ENCODE results near the gene SPINK1.
"Not testable (repeated sequence)": the region's sequence is repeated elsewhere in the genome, so short reads cannot be mapped to it uniquely, and the experiment has no call there.

SPINK1 gene

GRCh38 chr5:147813696-147814095, 17.8 kb downstream of the SPINK1 start:
- no peak overlapping the region for H3K18ac ChIP-seq (ENCODE audit: low read length)
- no peak overlapping the region for H2AK5ac ChIP-seq (ENCODE audit: low read length)
- H3K79me1 ChIP-seq (ENCODE audit: low read length) = no peaks in the 10 kb centered on the region
- H3K56ac ChIP-seq (ENCODE audit: low read length) = no peak overlapping the region
- H3K23ac ChIP-seq (ENCODE audit: low read length) = no peak overlapping the region
- no peaks in the 10 kb centered on the region for H3K79me2 ChIP-seq (ENCODE audit: control insufficient read depth, insufficient read depth, low read length)
- no peak overlapping the region for H3K9ac ChIP-seq (ENCODE audit: low read length)
- no peak overlapping the region for H2BK15ac ChIP-seq (replicated peaks; ENCODE audit: low read depth)
- H3K4me3 ChIP-seq (ENCODE audit: low read length) = no peak overlapping the region
- no peak overlapping the region for H4K5ac ChIP-seq (ENCODE audit: low read length)
- no peak overlapping the region for H2BK120ac ChIP-seq (ENCODE audit: low read depth, low read length)
- H3K4me1 ChIP-seq (ENCODE audit: control insufficient read depth, low read depth, low read length) = no peaks in the 10 kb centered on the region
- no CpG with 5 or more reads among the region's 1 CpG for WGBS (ENCODE audit: extremely low coverage, insufficient coverage, low lambda C conversion rate)
- H3K27me3 ChIP-seq (ENCODE audit: insufficient read depth, low read length, poor library complexity) = no peaks in the 10 kb centered on the region
- no peak overlapping the region for H4K8ac ChIP-seq (ENCODE audit: low read depth, low read length)
- no peaks in the 10 kb centered on the region for H3K36me3 ChIP-seq (ENCODE audit: control insufficient read depth, insufficient read depth, low read length)
- DNase-seq = no peak
- no peak overlapping the region for H3K4me2 ChIP-seq (ENCODE audit: low read length)
- no peak overlapping the region for H2BK5ac ChIP-seq (ENCODE audit: low read length)
- H3K4ac ChIP-seq (ENCODE audit: low read depth, low read length) = no peak overlapping the region
- H3K27ac ChIP-seq (ENCODE audit: low read depth, low read length) = no peak overlapping the region

- Histone ChIP-seq H3K4me3 (ENCODE audit: low read length) (no peak overlapping the region), H3K56ac (ENCODE audit: low read length) (no peak overlapping the region), H2BK15ac (replicated peaks; ENCODE audit: low read depth) (no peak overlapping the region), H3K4ac (ENCODE audit: low read depth, low read length) (no peak overlapping the region), H3K27me3 (ENCODE audit: insufficient read depth, low read length, poor library complexity) (no peaks in the 10 kb centered on the region), H3K23ac (ENCODE audit: low read length) (no peak overlapping the region), H2BK5ac (ENCODE audit: low read length) (no peak overlapping the region), H4K8ac (ENCODE audit: low read depth, low read length) (no peak overlapping the region), H3K4me2 (ENCODE audit: low read length) (no peak overlapping the region), H3K27ac (ENCODE audit: low read depth, low read length) (no peak overlapping the region), H3K79me2 (ENCODE audit: control insufficient read depth, insufficient read depth, low read length) (no peaks in the 10 kb centered on the region), H2AK5ac (ENCODE audit: low read length) (no peak overlapping the region), H3K36me3 (ENCODE audit: control insufficient read depth, insufficient read depth, low read length) (no peaks in the 10 kb centered on the region), H3K4me1 (ENCODE audit: control insufficient read depth, low read depth, low read length) (no peaks in the 10 kb centered on the region), H3K79me1 (ENCODE audit: low read length) (no peaks in the 10 kb centered on the region), H3K9ac (ENCODE audit: low read length) (no peak overlapping the region), H2BK120ac (ENCODE audit: low read depth, low read length) (peak overlapping the region; percentile 45), H3K18ac (ENCODE audit: low read length) (no peak overlapping the region), H4K5ac (ENCODE audit: low read length) (no peak overlapping the region)
- peak; percentile 54 for DNase-seq
- no CpG with 5 or more reads among the region's 5 CpGs for WGBS (ENCODE audit: extremely low coverage, insufficient coverage, low lambda C conversion rate)
These were observed 21.4 kb downstream of the SPINK1 start for GRCh38 chr5:147809830-147810666.

GRCh38 chr5:147805030-147805454, 26.4 kb downstream of the SPINK1 start:
- H4K8ac ChIP-seq (ENCODE audit: low read depth, low read length) = no peak overlapping the region
- H3K36me3 ChIP-seq (ENCODE audit: control insufficient read depth, insufficient read depth, low read length) = no peaks in the 10 kb centered on the region
- no peak overlapping the region for H2BK5ac ChIP-seq (ENCODE audit: low read length)
- DNase-seq = no peak
- no peaks in the 10 kb centered on the region for H3K27me3 ChIP-seq (ENCODE audit: insufficient read depth, low read length, poor library complexity)
- no peak overlapping the region for H3K4me2 ChIP-seq (ENCODE audit: low read length)
- H3K4me1 ChIP-seq (ENCODE audit: control insufficient read depth, low read depth, low read length) = no peaks in the 10 kb centered on the region
- H3K4ac ChIP-seq (ENCODE audit: low read depth, low read length) = no peak overlapping the region
- H3K79me2 ChIP-seq (ENCODE audit: control insufficient read depth, insufficient read depth, low read length) = no peaks in the 10 kb centered on the region
- no peaks in the 10 kb centered on the region for H3K79me1 ChIP-seq (ENCODE audit: low read length)
- H2AK5ac ChIP-seq (ENCODE audit: low read length) = no peak overlapping the region
- no peak overlapping the region for H3K23ac ChIP-seq (ENCODE audit: low read length)
- no peak overlapping the region for H3K56ac ChIP-seq (ENCODE audit: low read length)
- H3K9ac ChIP-seq (ENCODE audit: low read length) = no peak overlapping the region
- no peak overlapping the region for H3K18ac ChIP-seq (ENCODE audit: low read length)
- no peak overlapping the region for H2BK15ac ChIP-seq (replicated peaks; ENCODE audit: low read depth)
- no peak overlapping the region for H4K5ac ChIP-seq (ENCODE audit: low read length)
- WGBS (ENCODE audit: extremely low coverage, insufficient coverage, low lambda C conversion rate) = no CpG with 5 or more reads among the region's 6 CpGs
- H2BK120ac ChIP-seq (ENCODE audit: low read depth, low read length) = no peak overlapping the region
- H3K4me3 ChIP-seq (ENCODE audit: low read length) = no peak overlapping the region
- H3K27ac ChIP-seq (ENCODE audit: low read depth, low read length) = no peak overlapping the region

- Histone ChIP-seq H3K36me3 (ENCODE audit: control insufficient read depth, insufficient read depth, low read length) (no peaks in the 10 kb centered on the region), H3K18ac (ENCODE audit: low read length) (no peak overlapping the region), H3K4me2 (ENCODE audit: low read length) (no peak overlapping the region), H3K4me1 (ENCODE audit: control insufficient read depth, low read depth, low read length) (no peaks in the 10 kb centered on the region), H3K23ac (ENCODE audit: low read length) (no peak overlapping the region), H2BK5ac (ENCODE audit: low read length) (no peak overlapping the region), H3K27me3 (ENCODE audit: insufficient read depth, low read length, poor library complexity) (no peaks in the 10 kb centered on the region), H3K9ac (ENCODE audit: low read length) (no peak overlapping the region), H2AK5ac (ENCODE audit: low read length) (no peak overlapping the region), H3K4ac (ENCODE audit: low read depth, low read length) (no peak overlapping the region), H4K8ac (ENCODE audit: low read depth, low read length) (no peak overlapping the region), H3K27ac (ENCODE audit: low read depth, low read length) (no peak overlapping the region), H3K79me1 (ENCODE audit: low read length) (no peaks in the 10 kb centered on the region), H2BK120ac (ENCODE audit: low read depth, low read length) (no peak overlapping the region), H3K4me3 (ENCODE audit: low read length) (no peak overlapping the region), H3K79me2 (ENCODE audit: control insufficient read depth, insufficient read depth, low read length) (no peaks in the 10 kb centered on the region), H4K5ac (ENCODE audit: low read length) (no peak overlapping the region), H2BK15ac (replicated peaks; ENCODE audit: low read depth) (no peak overlapping the region), H3K56ac (ENCODE audit: low read length) (no peak overlapping the region)
- WGBS (ENCODE audit: extremely low coverage, insufficient coverage, low lambda C conversion rate) = no CpG with 5 or more reads among the region's 3 CpGs
- no peak for DNase-seq
These were observed 27.1 kb downstream of the SPINK1 start for GRCh38 chr5:147804334-147804733.

- WGBS (ENCODE audit: extremely low coverage, insufficient coverage, low lambda C conversion rate) = no CpG with 5 or more reads among the region's 1 CpG
- Histone ChIP-seq H2AK5ac (ENCODE audit: low read length) (no peak overlapping the region), H3K79me2 (ENCODE audit: control insufficient read depth, insufficient read depth, low read length) (no peaks in the 10 kb centered on the region), H3K27me3 (ENCODE audit: insufficient read depth, low read length, poor library complexity) (no peaks in the 10 kb centered on the region), H2BK15ac (replicated peaks; ENCODE audit: low read depth) (no peak overlapping the region), H3K4me2 (ENCODE audit: low read length) (no peak overlapping the region), H3K4me1 (ENCODE audit: control insufficient read depth, low read depth, low read length) (no peaks in the 10 kb centered on the region), H3K79me1 (ENCODE audit: low read length) (no peaks in the 10 kb centered on the region), H3K27ac (ENCODE audit: low read depth, low read length) (no peak overlapping the region), H3K4me3 (ENCODE audit: low read length) (no peak overlapping the region), H3K9ac (ENCODE audit: low read length) (no peak overlapping the region), H3K36me3 (ENCODE audit: control insufficient read depth, insufficient read depth, low read length) (no peaks in the 10 kb centered on the region), H4K5ac (ENCODE audit: low read length) (no peak overlapping the region), H3K23ac (ENCODE audit: low read length) (no peak overlapping the region), H3K56ac (ENCODE audit: low read length) (no peak overlapping the region), H2BK5ac (ENCODE audit: low read length) (no peak overlapping the region), H2BK120ac (ENCODE audit: low read depth, low read length) (no peak overlapping the region), H4K8ac (ENCODE audit: low read depth, low read length) (no peak overlapping the region), H3K18ac (ENCODE audit: low read length) (no peak overlapping the region), H3K4ac (ENCODE audit: low read depth, low read length) (no peak overlapping the region)
- DNase-seq = no peak
These were observed 27.5 kb downstream of the SPINK1 start for GRCh38 chr5:147803926-147804325.

GRCh38 chr5:147803161-147803560, 28.3 kb downstream of the SPINK1 start:
- not testable (repeated sequence) for H3K79me2 ChIP-seq (ENCODE audit: control insufficient read depth, insufficient read depth, low read length); H3K4me3 ChIP-seq (ENCODE audit: low read length); H2BK120ac ChIP-seq (ENCODE audit: low read depth, low read length); H3K36me3 ChIP-seq (ENCODE audit: control insufficient read depth, insufficient read depth, low read length); H3K56ac ChIP-seq (ENCODE audit: low read length); H2BK5ac ChIP-seq (ENCODE audit: low read length); H3K4me2 ChIP-seq (ENCODE audit: low read length); H3K18ac ChIP-seq (ENCODE audit: low read length); H4K5ac ChIP-seq (ENCODE audit: low read length); H3K27me3 ChIP-seq (ENCODE audit: insufficient read depth, low read length, poor library complexity); DNase-seq; H3K27ac ChIP-seq (ENCODE audit: low read depth, low read length); H2BK15ac ChIP-seq (replicated peaks; ENCODE audit: low read depth); H3K23ac ChIP-seq (ENCODE audit: low read length); H2AK5ac ChIP-seq (ENCODE audit: low read length); H3K4ac ChIP-seq (ENCODE audit: low read depth, low read length); H3K9ac ChIP-seq (ENCODE audit: low read length); H4K8ac ChIP-seq (ENCODE audit: low read depth, low read length); H3K79me1 ChIP-seq (ENCODE audit: low read length); H3K4me1 ChIP-seq (ENCODE audit: control insufficient read depth, low read depth, low read length)
- WGBS (ENCODE audit: extremely low coverage, insufficient coverage, low lambda C conversion rate) = no CpG with 5 or more reads among the region's 3 CpGs

Data from mesendoderm (in vitro differentiated cells).